ACC112 (cell line): ENCODE results near the gene TM9SF2.

Experiments
- H2AFZ ChIP-seq: fragments of 200-600 bp; sonication (generic); one replicate; pipeline ENCODE4 v1.6.0; 2017; ENCODE audit warnings: antibody characterized with exemption, low read length; ENCODE audit not compliant: unreplicated experiment
- H3K27ac ChIP-seq: fragments of 200-600 bp; sonication (generic); 2 replicates; pipeline ENCODE4 v1.5.1; 2014; ENCODE audit warnings: low read depth, mild to moderate bottlenecking, antibody characterized with exemption, low read length, moderate library complexity
- H3K27me3 ChIP-seq: fragments of 200-600 bp; sonication (generic); 2 replicates; pipeline ENCODE4 v1.6.1; 2014; ENCODE audit warnings: mild to moderate bottlenecking, antibody characterized with exemption, low read length, moderate library complexity, mixed read lengths; ENCODE audit not compliant: insufficient read depth
- H3K36me3 ChIP-seq: fragments of 200-600 bp; sonication (generic); 2 replicates; pipeline ENCODE4 v1.6.1; 2016; ENCODE audit warnings: mild to moderate bottlenecking, antibody characterized with exemption, low read length, moderate library complexity, mixed read lengths; ENCODE audit not compliant: insufficient read depth
- H3K4me1 ChIP-seq: fragments of 200-600 bp; sonication (generic); one replicate; pipeline ENCODE4 v1.6.1; 2016; ENCODE audit warnings: low read length, mixed read lengths; ENCODE audit not compliant: insufficient read depth, unreplicated experiment, control insufficient read depth
- H3K4me3 ChIP-seq: fragments of 200-600 bp; sonication (generic); 2 replicates; pipeline ENCODE4 v1.5.1; 2014; ENCODE audit warnings: mild to moderate bottlenecking, low read depth, low read length
- H3K79me2 ChIP-seq: fragments of 200-600 bp; sonication (generic); one replicate; pipeline ENCODE4 v1.6.0; 2016; ENCODE audit warnings: low read length; ENCODE audit not compliant: control insufficient read depth, unreplicated experiment, insufficient read depth

TM9SF2 gene

GRCh38 chr13:99509479-99509878 lies 8.2 kb downstream of the TM9SF2 start:
- H3K36me3 ChIP-seq, result peaks cover 19% of the 10 kb centered on the region
- no peak overlapping the region for H2AFZ ChIP-seq
- H3K27ac ChIP-seq, result no peak overlapping the region
- no peaks in the 10 kb centered on the region for H3K27me3 ChIP-seq
- H3K4me3 ChIP-seq, result no peak overlapping the region
- peaks cover 94% of the 10 kb centered on the region for H3K79me2 ChIP-seq
- H3K4me1 ChIP-seq, result peaks cover 15% of the 10 kb centered on the region

- Histone ChIP-seq H3K79me2 (peaks cover 64% of the 10 kb centered on the region), H3K36me3 (peaks cover 2% of the 10 kb centered on the region; the same call in 1 of the 2 replicates), H3K27me3 (no peaks in the 10 kb centered on the region), H3K27ac (no peak overlapping the region), H3K4me1 (no peaks in the 10 kb centered on the region), H3K4me3 (no peak overlapping the region), H2AFZ (no peak overlapping the region)
These were observed 13.5 kb downstream of the TM9SF2 start for GRCh38 chr13:99514801-99515200.

- Histone ChIP-seq H3K79me2 (peaks cover 49% of the 10 kb centered on the region), H3K36me3 (peaks cover 2% of the 10 kb centered on the region; the same call in 1 of the 2 replicates), H2AFZ (no peak overlapping the region), H3K4me3 (no peak overlapping the region), H3K4me1 (no peaks in the 10 kb centered on the region), H3K27ac (no peak overlapping the region), H3K27me3 (no peaks in the 10 kb centered on the region)
These were observed 15.1 kb downstream of the TM9SF2 start for GRCh38 chr13:99516153-99516929.

GRCh38 chr13:99517577-99517976 lies 16.3 kb downstream of the TM9SF2 start:
- Histone ChIP-seq H3K27ac (no peak overlapping the region), H3K4me1 (no peaks in the 10 kb centered on the region), H3K36me3 (peaks cover 7% of the 10 kb centered on the region; the same call in 1 of the 2 replicates), H3K79me2 (peaks cover 36% of the 10 kb centered on the region), H3K4me3 (no peak overlapping the region), H3K27me3 (no peaks in the 10 kb centered on the region), H2AFZ (no peak overlapping the region)

- Histone ChIP-seq H3K4me3 (no peak overlapping the region), H3K79me2 (peaks cover 33% of the 10 kb centered on the region), H3K4me1 (no peaks in the 10 kb centered on the region), H2AFZ (no peak overlapping the region), H3K27ac (no peak overlapping the region), H3K36me3 (peaks cover 9% of the 10 kb centered on the region; the same call in 1 of the 2 replicates), H3K27me3 (no peaks in the 10 kb centered on the region)
These were observed 16.7 kb downstream of the TM9SF2 start for GRCh38 chr13:99517984-99518383.

- Histone ChIP-seq H3K36me3 (peaks cover 19% of the 10 kb centered on the region), H3K4me1 (no peaks in the 10 kb centered on the region), H3K27ac (no peak overlapping the region), H3K79me2 (no peaks in the 10 kb centered on the region), H2AFZ (no peak overlapping the region), H3K4me3 (no peak overlapping the region), H3K27me3 (no peaks in the 10 kb centered on the region)
These were observed 21.0 kb downstream of the TM9SF2 start for GRCh38 chr13:99522298-99522697.

- Histone ChIP-seq H3K36me3 (peaks cover 19% of the 10 kb centered on the region), H3K4me1 (no peaks in the 10 kb centered on the region), H2AFZ (no peak overlapping the region), H3K4me3 (no peak overlapping the region), H3K27ac (no peak overlapping the region), H3K79me2 (no peaks in the 10 kb centered on the region), H3K27me3 (no peaks in the 10 kb centered on the region)
These were observed 22.6 kb downstream of the TM9SF2 start for GRCh38 chr13:99523838-99524237.

- Histone ChIP-seq H3K79me2 (no peaks in the 10 kb centered on the region), H3K36me3 (peaks cover 24% of the 10 kb centered on the region), H3K4me1 (no peaks in the 10 kb centered on the region)
These were observed 24.7 kb downstream of the TM9SF2 start for GRCh38 chr13:99525967-99526366.

GRCh38 chr13:99526549-99526948 lies 25.3 kb downstream of the TM9SF2 start:
- H3K36me3 ChIP-seq, result peaks cover 20% of the 10 kb centered on the region
- no peaks in the 10 kb centered on the region for H3K27me3 ChIP-seq
- no peaks in the 10 kb centered on the region for H3K4me1 ChIP-seq
- H3K27ac ChIP-seq, result no peak overlapping the region
- H2AFZ ChIP-seq, result no peak overlapping the region
- H3K4me3 ChIP-seq, result no peak overlapping the region
- H3K79me2 ChIP-seq, result no peaks in the 10 kb centered on the region

More at GRCh38 chr13:99525967-99526366, 24.7 kb downstream of the TM9SF2 start:
- no peak overlapping the region for H2AFZ ChIP-seq
- no peaks in the 10 kb centered on the region for H3K27me3 ChIP-seq
- H3K4me3 ChIP-seq, result no peak overlapping the region
- no peak overlapping the region for H3K27ac ChIP-seq

GRCh38 chr13:99527301-99527700 lies 26.0 kb downstream of the TM9SF2 start:
- Histone ChIP-seq H3K27me3 (no peaks in the 10 kb centered on the region), H3K79me2 (no peaks in the 10 kb centered on the region), H3K4me3 (no peak overlapping the region), H2AFZ (no peak overlapping the region), H3K36me3 (peaks cover 19% of the 10 kb centered on the region), H3K27ac (no peak overlapping the region), H3K4me1 (no peaks in the 10 kb centered on the region)

- Histone ChIP-seq H3K79me2 (no peaks in the 10 kb centered on the region), H3K36me3 (peaks cover 10% of the 10 kb centered on the region), H3K4me3 (no peak overlapping the region), H3K27ac (no peak overlapping the region), H3K27me3 (no peaks in the 10 kb centered on the region), H3K4me1 (no peaks in the 10 kb centered on the region), H2AFZ (no peak overlapping the region)
These were observed 27.3 kb downstream of the TM9SF2 start for GRCh38 chr13:99528547-99528946.
